Lung (tissue), 12 donors: ENCODE results near the gene GRID2. TPM values are rescaled to one million over a fixed set of nuclear protein-coding genes. Genes with fewer than 3 reads are reported as not detected.

Experiments
- ATAC-seq: fragments of 200-7000 bp; cut with Tn5 transposase; one replicate; pipeline ENCODE4 v1.9.1; 2020; ENCODE audit warnings: moderate number of reproducible peaks; ENCODE audit not compliant: insufficient read depth, low FRiP score
- DNase-seq, 3 donors: peaks; one replicate each; pipeline ENCODE4 v3.0.0-alpha.2; 2013 to 2017
- H3K27ac ChIP-seq, 2 donors: one replicate each; pipeline ENCODE4 v1.5.1; 2013; ENCODE audit warnings: mild to moderate bottlenecking in 2 of 2, moderate library complexity in 2 of 2, control low read depth in 1 of 2, inconsistent platforms in 1 of 2, low read depth in 1 of 2, low read length in 1 of 2
- H3K27me3 ChIP-seq, 3 donors: one replicate each; pipeline ENCODE4 v1.5.1; 2013; ENCODE audit warnings: low read length in 2 of 3; ENCODE audit not compliant: control insufficient read depth in 3 of 3, insufficient read depth in 3 of 3
- H3K36me3 ChIP-seq, 4 donors: one replicate each; pipeline ENCODE4 v1.5.1; 2013; ENCODE audit warnings: low read length in 4 of 4, mild to moderate bottlenecking in 1 of 4, moderate library complexity in 1 of 4; ENCODE audit not compliant: control insufficient read depth in 4 of 4, insufficient read depth in 4 of 4
- H3K4me1 ChIP-seq, 5 donors: one replicate each; pipeline ENCODE4 v1.5.1; 2013; ENCODE audit warnings: low read length in 5 of 5, mild to moderate bottlenecking in 2 of 5, moderate library complexity in 1 of 5; ENCODE audit not compliant: control insufficient read depth in 5 of 5, insufficient read depth in 5 of 5
- H3K4me3 ChIP-seq: one replicate; pipeline ENCODE4 v1.5.1; 2013; ENCODE audit warnings: mild to moderate bottlenecking, control low read depth, moderate library complexity
- H3K9ac ChIP-seq, 2 donors: one replicate each; pipeline ENCODE4 v1.5.1; 2013; ENCODE audit warnings: low read length in 2 of 2, control low read depth in 1 of 2; ENCODE audit not compliant: insufficient read depth in 1 of 2
- H3K9me3 ChIP-seq, 4 donors: one replicate each; pipeline ENCODE4 v1.5.1; 2013; ENCODE audit warnings: low read length in 3 of 4, mild to moderate bottlenecking in 1 of 4, moderate library complexity in 1 of 4; ENCODE audit not compliant: control insufficient read depth in 4 of 4, insufficient read depth in 3 of 4
- WGBS, 2 donors: extraction: QIAGEN DNeasy Blood & Tissue Kit; methylation state at CpG; one replicate each; pipeline ENCODE4 v1.1.7; 2013; 5-methylcytosine and 5-hydroxymethylcytosine counted together
- polyA plus RNA-seq, 2 donors: library from polyadenylated mRNA; stranded (reverse); fragments of 200-250 nt; gene quantifications; one replicate each; pipeline ENCODE4 v1.2.1, GENCODE V29; 2013
- total RNA-seq, 2 donors: library from RNA; depleted of rRNA in 1 of 2; stranded (reverse); fragments of >200 nt in 1 of 2; gene quantifications; one replicate each; pipeline ENCODE4 v1.2.1, GENCODE V29; 2014 to 2021
- TF ChIP-seq, protein P1 (sequence below): IDR thresholded peaks from 2 replicates; pipeline ENCODE4 v1.5.1; 2012; ENCODE audit warnings: mild to moderate bottlenecking; ENCODE audit errors: control extremely low read depth, extremely low read depth
- donor health status: control.
- donor health status: control.
- donor health status: Bipolar disorder and iron deficiency.
- donor health status: healthy.
- donor health status: DM: yes; HTN: yes; CAD: no.

GRID2 gene
- total and polyA plus RNA-seq, 4 donors: 0.09 to 1.3 TPM; not detected in 2

DNA sequence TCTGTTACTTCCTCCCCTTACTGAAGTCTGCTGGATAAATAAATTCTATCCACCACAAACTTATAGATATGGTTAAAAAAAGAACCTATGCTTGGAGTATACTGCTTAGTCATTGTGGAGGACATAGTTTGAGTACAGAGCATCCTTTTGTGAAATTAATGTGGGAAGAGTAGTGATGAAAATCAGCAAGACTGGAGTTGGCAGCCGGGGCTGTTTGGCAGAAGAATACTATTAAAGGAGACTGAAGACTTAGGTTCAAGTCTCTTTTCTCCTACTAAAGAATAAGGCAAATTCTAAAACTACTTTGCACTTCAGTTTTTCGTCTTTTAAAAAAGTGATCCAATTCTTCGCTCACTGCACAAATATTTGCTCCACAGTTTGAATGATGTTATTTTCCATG lies 1198.2 kb downstream of the GRID2 start:
- H3K9ac ChIP-seq: no peak overlapping the region
- H3K9me3 ChIP-seq: no peaks in the 10 kb centered on the region
- H3K4me3 ChIP-seq: no peak overlapping the region
- 81 to 89% methylated on average over 3 of the region's 3 CpGs for WGBS, 2 donors
- DNase-seq: no peak
- H3K4me1 ChIP-seq: no peaks in the 10 kb centered on the region
- H3K27me3 ChIP-seq: no peaks in the 10 kb centered on the region
- TF ChIP-seq, protein P1, sequence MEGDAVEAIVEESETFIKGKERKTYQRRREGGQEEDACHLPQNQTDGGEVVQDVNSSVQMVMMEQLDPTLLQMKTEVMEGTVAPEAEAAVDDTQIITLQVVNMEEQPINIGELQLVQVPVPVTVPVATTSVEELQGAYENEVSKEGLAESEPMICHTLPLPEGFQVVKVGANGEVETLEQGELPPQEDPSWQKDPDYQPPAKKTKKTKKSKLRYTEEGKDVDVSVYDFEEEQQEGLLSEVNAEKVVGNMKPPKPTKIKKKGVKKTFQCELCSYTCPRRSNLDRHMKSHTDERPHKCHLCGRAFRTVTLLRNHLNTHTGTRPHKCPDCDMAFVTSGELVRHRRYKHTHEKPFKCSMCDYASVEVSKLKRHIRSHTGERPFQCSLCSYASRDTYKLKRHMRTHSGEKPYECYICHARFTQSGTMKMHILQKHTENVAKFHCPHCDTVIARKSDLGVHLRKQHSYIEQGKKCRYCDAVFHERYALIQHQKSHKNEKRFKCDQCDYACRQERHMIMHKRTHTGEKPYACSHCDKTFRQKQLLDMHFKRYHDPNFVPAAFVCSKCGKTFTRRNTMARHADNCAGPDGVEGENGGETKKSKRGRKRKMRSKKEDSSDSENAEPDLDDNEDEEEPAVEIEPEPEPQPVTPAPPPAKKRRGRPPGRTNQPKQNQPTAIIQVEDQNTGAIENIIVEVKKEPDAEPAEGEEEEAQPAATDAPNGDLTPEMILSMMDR: no peak
- H3K27ac ChIP-seq: no peak overlapping the region
- no peaks in the 10 kb centered on the region for H3K36me3 ChIP-seq
- no peak for ATAC-seq

DNA sequence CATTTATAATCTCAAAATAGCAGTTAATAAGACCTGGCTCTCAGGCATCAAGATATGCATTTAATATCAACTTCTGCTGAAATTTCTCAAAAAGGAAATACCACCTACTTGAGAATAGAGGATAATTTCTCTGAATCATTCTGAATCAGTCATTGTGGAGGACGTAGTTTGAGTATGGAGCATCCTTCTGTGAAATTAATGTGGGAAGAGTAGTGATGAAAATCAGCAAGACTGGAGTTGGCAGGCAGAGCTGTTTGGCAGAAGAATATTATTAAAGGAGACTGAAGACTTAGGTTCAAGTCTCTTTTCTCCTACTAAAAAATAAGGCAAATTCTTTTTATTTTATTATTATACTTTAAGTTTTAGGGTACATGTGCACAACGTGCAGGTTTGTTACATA lies 1199.2 kb downstream of the GRID2 start:
- no peak for ATAC-seq
- TF ChIP-seq, protein P1: no peak
- H3K9ac ChIP-seq: no peak overlapping the region
- no peak overlapping the region for H3K27ac ChIP-seq
- no peaks in the 10 kb centered on the region for H3K4me1 ChIP-seq
- 73 to 86% methylated on average over 2 of the region's 2 CpGs for WGBS, 2 donors
- H3K9me3 ChIP-seq: no peaks in the 10 kb centered on the region
- no peaks in the 10 kb centered on the region for H3K36me3 ChIP-seq
- no peak overlapping the region for H3K4me3 ChIP-seq
- DNase-seq: no peak
- no peaks in the 10 kb centered on the region for H3K27me3 ChIP-seq

DNA sequence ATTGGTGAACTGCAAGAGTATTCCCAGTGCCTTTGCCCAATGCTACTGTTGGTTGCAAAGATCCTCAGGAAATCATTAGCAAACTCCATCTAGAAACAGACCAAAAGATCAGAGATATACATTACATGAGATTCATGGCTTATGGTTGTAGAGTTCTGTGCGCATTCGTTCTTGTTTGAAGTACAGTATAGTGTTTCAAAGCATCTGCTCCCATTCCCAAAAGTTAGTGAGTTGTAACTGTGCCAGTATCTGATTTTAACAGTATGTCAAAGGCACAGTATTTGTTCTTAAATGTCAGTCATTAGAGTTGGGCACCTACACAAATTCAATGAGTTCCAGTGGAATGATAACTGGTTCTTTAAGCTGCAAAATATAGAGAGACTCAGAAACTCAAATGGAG lies 1210.1 kb downstream of the GRID2 start:
- TF ChIP-seq, protein P1: no peak
- H3K4me1 ChIP-seq: no peaks in the 10 kb centered on the region
- no peaks in the 10 kb centered on the region for H3K27me3 ChIP-seq
- H3K36me3 ChIP-seq: no peaks in the 10 kb centered on the region
- H3K4me3 ChIP-seq: no peak overlapping the region
- H3K27ac ChIP-seq: no peak overlapping the region
- no peak for DNase-seq
- ATAC-seq: no peak
- H3K9ac ChIP-seq: no peak overlapping the region
- WGBS, 2 donors: 91 to 97% methylated on average over 2 of the region's 2 CpGs
- H3K9me3 ChIP-seq: no peaks in the 10 kb centered on the region

DNA sequence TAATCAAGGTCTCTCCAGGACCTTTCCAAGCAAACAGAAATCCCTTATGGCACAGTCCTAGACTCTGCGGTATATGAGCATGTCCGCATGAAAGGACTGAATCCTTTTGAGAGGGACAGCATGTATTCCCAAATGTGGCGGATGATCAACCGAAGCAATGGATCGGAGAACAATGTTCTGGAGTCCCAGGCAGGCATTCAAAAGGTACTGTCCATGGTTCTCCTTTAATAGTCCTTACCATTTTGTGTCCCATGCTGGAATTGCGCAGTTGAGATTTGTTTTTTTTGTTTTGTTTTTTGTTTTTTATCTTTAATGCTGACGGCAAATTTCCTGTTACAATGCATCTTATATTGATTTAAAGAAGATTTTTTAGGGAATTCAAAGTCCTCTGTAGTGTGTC lies 1211.4 kb downstream of the GRID2 start:
- ATAC-seq: no peak

More for the DNA sequence above, 1211.4 kb downstream of the GRID2 start:
- WGBS, 2 donors: 96 to 97% methylated on average over 7 of the region's 7 CpGs
- TF ChIP-seq, protein P1: no peak
- H3K4me3 ChIP-seq: no peak overlapping the region
- no peak for DNase-seq
- H3K9ac ChIP-seq: no peak overlapping the region
- no peak overlapping the region for H3K27ac ChIP-seq
- H3K27me3 ChIP-seq: no peaks in the 10 kb centered on the region
- H3K9me3 ChIP-seq: no peaks in the 10 kb centered on the region
- no peaks in the 10 kb centered on the region for H3K4me1 ChIP-seq
- no peaks in the 10 kb centered on the region for H3K36me3 ChIP-seq
